MM.1S (cell line): Measurements from ENCODE around the gene ANKS1B.

Experiments used
- DNase-seq: peaks from one replicate; pipeline ENCODE4 v3.0.0-alpha.2; 2015
- H2AFZ ChIP-seq: fragments of 300-600 bp; sonication (generic); 2 replicates; pipeline ENCODE4 v1.6.0; 2016; ENCODE audit warnings: antibody characterized with exemption, low read length
- H3F3A ChIP-seq: fragments of 300-600 bp; sonication (generic); 2 replicates; pipeline ENCODE4 v1.6.1; 2016; ENCODE audit warnings: mild to moderate bottlenecking, antibody characterized with exemption, low read length, moderate library complexity, mixed read lengths; ENCODE audit not compliant: insufficient read depth
- H3K27ac ChIP-seq: fragments of 300-600 bp; sonication (generic); 2 replicates; pipeline ENCODE4 v1.5.1; 2016; ENCODE audit warnings: mild to moderate bottlenecking, low read length
- H3K27me3 ChIP-seq: fragments of 300-600 bp; sonication (generic); replicated peaks from 2 replicates; pipeline ENCODE4 v1.6.0; 2016; ENCODE audit warnings: low read length; ENCODE audit not compliant: insufficient read depth
- H3K36me3 ChIP-seq: fragments of 300-600 bp; sonication (generic); replicated peaks from 2 replicates; pipeline ENCODE4 v1.6.1; 2016; ENCODE audit warnings: mild to moderate bottlenecking, low read length, mixed read lengths; ENCODE audit not compliant: insufficient read depth
- H3K4me1 ChIP-seq: fragments of 300-600 bp; sonication (generic); 2 replicates; pipeline ENCODE4 v1.6.1; 2016; ENCODE audit warnings: low read length, mixed read lengths
- H3K4me2 ChIP-seq: fragments of 300-600 bp; sonication (generic); 2 replicates; pipeline ENCODE4 v1.6.0; 2016; ENCODE audit warnings: low read depth, low read length
- H3K4me3 ChIP-seq: fragments of 300-600 bp; sonication (generic); 2 replicates; pipeline ENCODE4 v1.5.1; 2016; ENCODE audit warnings: low read length, mixed read lengths
- H3K79me2 ChIP-seq: fragments of 300-600 bp; sonication (generic); 2 replicates; pipeline ENCODE4 v1.6.1; 2016; ENCODE audit warnings: mixed run types, low read length, mixed read lengths
- H3K9ac ChIP-seq: fragments of 300-600 bp; sonication (generic); 2 replicates; pipeline ENCODE4 v1.6.1; 2016; ENCODE audit warnings: low read length, mixed read lengths
- H3K9me2 ChIP-seq: fragments of 300-600 bp; sonication (generic); replicated peaks from 2 replicates; pipeline ENCODE4 v1.6.1; 2016; ENCODE audit warnings: mild to moderate bottlenecking, low read length, mixed read lengths; ENCODE audit not compliant: insufficient read depth
- H3K9me3 ChIP-seq: fragments of 300-600 bp; sonication (generic); replicated peaks from 2 replicates; pipeline ENCODE4 v1.6.1; 2016; ENCODE audit warnings: mild to moderate bottlenecking, low read length, mixed read lengths; ENCODE audit not compliant: insufficient read depth
- H4K20me1 ChIP-seq: fragments of 300-600 bp; sonication (generic); 2 replicates; pipeline ENCODE4 v1.6.1; 2016; ENCODE audit warnings: mild to moderate bottlenecking, low read length, moderate library complexity, mixed read lengths; ENCODE audit not compliant: insufficient read depth
- EZH2 ChIP-seq: fragments of 300-600 bp; sonication (generic); optimal IDR thresholded peaks from 2 replicates; pipeline ENCODE3; 2017; ENCODE audit warnings: low read depth, mild to moderate bottlenecking, antibody characterized with exemption, low read length, mixed read lengths
- EZH2phosphoT487 ChIP-seq: fragments of 300-600 bp; sonication (generic); IDR thresholded peaks from 2 replicates; pipeline ENCODE4 v1.6.1; 2018; ENCODE audit warnings: antibody characterized with exemption, low read length
- TF ChIP-seq, protein P1 (sequence below): fragments of 300-600 bp; sonication (generic); IDR thresholded peaks from 2 replicates; pipeline ENCODE4 v1.5.1; 2016; ENCODE audit warnings: antibody characterized with exemption, low read length, mixed read lengths

ANKS1B gene

DNA sequence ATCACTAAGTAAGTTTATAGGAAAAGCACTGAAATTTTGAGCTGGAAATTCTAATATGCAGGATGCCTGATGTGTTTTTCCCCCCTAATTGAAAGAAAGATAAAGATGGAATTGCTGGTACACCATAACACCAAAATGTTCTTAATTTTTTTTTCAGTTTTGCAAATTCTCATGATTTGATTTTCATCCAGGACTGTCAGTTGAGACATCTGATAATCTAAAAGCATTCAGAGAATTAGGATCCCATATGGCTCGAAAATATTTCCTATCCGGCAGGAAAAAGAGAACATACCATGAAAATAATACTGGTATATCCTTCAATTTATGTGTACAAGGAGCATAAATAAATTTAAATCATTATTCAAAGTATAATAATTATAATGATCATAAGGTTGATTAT, 887.6 kb downstream of the ANKS1B start:
- H4K20me1 ChIP-seq, result no peaks in the 10 kb centered on the region
- TF ChIP-seq, protein P1, sequence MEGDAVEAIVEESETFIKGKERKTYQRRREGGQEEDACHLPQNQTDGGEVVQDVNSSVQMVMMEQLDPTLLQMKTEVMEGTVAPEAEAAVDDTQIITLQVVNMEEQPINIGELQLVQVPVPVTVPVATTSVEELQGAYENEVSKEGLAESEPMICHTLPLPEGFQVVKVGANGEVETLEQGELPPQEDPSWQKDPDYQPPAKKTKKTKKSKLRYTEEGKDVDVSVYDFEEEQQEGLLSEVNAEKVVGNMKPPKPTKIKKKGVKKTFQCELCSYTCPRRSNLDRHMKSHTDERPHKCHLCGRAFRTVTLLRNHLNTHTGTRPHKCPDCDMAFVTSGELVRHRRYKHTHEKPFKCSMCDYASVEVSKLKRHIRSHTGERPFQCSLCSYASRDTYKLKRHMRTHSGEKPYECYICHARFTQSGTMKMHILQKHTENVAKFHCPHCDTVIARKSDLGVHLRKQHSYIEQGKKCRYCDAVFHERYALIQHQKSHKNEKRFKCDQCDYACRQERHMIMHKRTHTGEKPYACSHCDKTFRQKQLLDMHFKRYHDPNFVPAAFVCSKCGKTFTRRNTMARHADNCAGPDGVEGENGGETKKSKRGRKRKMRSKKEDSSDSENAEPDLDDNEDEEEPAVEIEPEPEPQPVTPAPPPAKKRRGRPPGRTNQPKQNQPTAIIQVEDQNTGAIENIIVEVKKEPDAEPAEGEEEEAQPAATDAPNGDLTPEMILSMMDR, result no peak
- no peak for TF ChIP-seq EZH2
- no peak for TF ChIP-seq EZH2phosphoT487
- H3K27me3 ChIP-seq, result no peaks in the 10 kb centered on the region
- no peak for DNase-seq
- no peaks in the 10 kb centered on the region for H3K9me2 ChIP-seq
- H3K27ac ChIP-seq, result no peak overlapping the region
- H3K4me2 ChIP-seq, result no peak overlapping the region
- H3K9me3 ChIP-seq, result no peaks in the 10 kb centered on the region
- no peaks in the 10 kb centered on the region for H3K36me3 ChIP-seq
- H3F3A ChIP-seq, result no peaks in the 10 kb centered on the region
- no peak overlapping the region for H3K9ac ChIP-seq
- H3K79me2 ChIP-seq, result no peaks in the 10 kb centered on the region
- no peak overlapping the region for H2AFZ ChIP-seq
- H3K4me3 ChIP-seq, result no peak overlapping the region
- H3K4me1 ChIP-seq, result no peaks in the 10 kb centered on the region

DNA sequence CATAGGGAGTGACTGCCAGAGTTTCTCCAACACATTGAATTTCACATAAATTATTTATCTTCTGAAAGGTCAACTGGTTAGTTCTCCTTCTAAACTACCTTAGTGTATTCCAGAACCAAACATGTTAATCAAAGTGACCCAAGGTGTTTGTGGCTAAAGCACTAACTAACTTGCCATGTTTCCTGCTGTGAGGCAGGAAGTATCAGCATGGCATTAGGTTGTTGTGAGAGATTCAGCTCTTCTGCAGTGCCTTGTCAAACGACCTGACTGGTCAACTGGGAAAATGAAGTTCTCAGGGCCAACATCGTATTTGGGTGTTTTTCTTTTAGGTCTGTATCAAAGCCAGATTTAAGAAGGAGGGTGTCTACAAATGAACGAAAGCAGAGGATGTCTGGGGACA, 891.6 kb downstream of the ANKS1B start:
- Histone ChIP-seq H4K20me1 (no peaks in the 10 kb centered on the region), H3K79me2 (no peaks in the 10 kb centered on the region), H3K9ac (no peak overlapping the region), H3K27me3 (no peaks in the 10 kb centered on the region), H3K27ac (no peak overlapping the region), H3K4me2 (no peak overlapping the region), H2AFZ (no peak overlapping the region), H3K9me3 (no peaks in the 10 kb centered on the region), H3K4me1 (no peaks in the 10 kb centered on the region), H3K36me3 (no peaks in the 10 kb centered on the region), H3F3A (no peaks in the 10 kb centered on the region), H3K9me2 (no peaks in the 10 kb centered on the region), H3K4me3 (no peak overlapping the region)
- TF ChIP-seq EZH2, result no peak
- no peak for TF ChIP-seq EZH2phosphoT487
- TF ChIP-seq, protein P1, result no peak
- no peak for DNase-seq

DNA sequence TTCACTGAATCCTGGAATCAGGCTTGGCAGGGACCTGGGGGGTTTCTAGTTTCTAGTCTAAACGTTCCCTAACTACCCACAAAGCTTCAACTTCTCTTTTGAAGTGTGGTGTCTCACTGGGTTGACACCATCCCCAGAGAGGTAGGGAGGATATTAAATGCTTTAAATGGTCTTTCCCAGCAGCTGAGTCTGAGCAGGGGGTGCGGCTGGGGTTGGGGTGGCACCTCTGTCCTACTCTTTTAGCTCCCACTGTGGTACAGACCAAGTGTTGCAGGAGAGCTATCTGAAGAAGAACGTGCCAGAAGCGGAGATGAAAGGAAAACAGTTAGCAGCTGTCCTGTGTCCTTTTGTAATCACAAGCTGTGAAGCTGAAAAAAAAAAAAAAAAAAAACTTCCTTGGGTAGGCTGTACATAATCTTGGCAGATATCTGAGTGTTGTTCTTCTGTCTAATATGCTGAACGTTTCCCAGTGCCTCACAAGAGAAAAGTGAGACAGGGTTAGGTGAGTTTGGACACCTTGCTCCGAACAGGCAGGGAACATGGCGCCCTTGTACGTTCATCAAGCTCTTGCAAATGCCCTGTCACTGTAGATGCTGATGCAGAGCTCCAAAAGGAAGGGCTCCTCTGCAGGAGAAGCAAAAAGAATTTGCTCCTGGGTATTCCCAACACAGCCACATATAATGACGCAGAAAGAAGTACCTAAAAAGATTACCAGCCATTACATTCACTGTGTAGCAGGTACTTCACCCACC, 892.5 kb downstream of the ANKS1B start:
- no peaks in the 10 kb centered on the region for H3K9me3 ChIP-seq
- no peaks in the 10 kb centered on the region for H3K27me3 ChIP-seq
- no peaks in the 10 kb centered on the region for H3K9me2 ChIP-seq
- H3K79me2 ChIP-seq, result no peaks in the 10 kb centered on the region
- no peak overlapping the region for H3K9ac ChIP-seq
- H4K20me1 ChIP-seq, result no peaks in the 10 kb centered on the region
- H2AFZ ChIP-seq, result no peak overlapping the region
- TF ChIP-seq EZH2 (no peak), EZH2phosphoT487 (no peak)
- TF ChIP-seq, protein P1, result no peak
- no peak overlapping the region for H3K4me2 ChIP-seq
- no peak for DNase-seq
- no peak overlapping the region for H3K4me3 ChIP-seq
- H3K36me3 ChIP-seq, result no peaks in the 10 kb centered on the region
- no peaks in the 10 kb centered on the region for H3K4me1 ChIP-seq
- H3K27ac ChIP-seq, result no peak overlapping the region
- no peaks in the 10 kb centered on the region for H3F3A ChIP-seq
